GM18517 (cell line): ENCODE measurements around the gene PLXNA1.

Source experiments
- ATAC-seq: cut with Tn5 transposase; IDR thresholded peaks from one replicate; pipeline ENCODE4 v1.9.1; 2021; ENCODE audit warnings: mild to moderate bottlenecking, moderate library complexity; ENCODE audit not compliant: unreplicated experiment

The PLXNA1 gene

DNA sequence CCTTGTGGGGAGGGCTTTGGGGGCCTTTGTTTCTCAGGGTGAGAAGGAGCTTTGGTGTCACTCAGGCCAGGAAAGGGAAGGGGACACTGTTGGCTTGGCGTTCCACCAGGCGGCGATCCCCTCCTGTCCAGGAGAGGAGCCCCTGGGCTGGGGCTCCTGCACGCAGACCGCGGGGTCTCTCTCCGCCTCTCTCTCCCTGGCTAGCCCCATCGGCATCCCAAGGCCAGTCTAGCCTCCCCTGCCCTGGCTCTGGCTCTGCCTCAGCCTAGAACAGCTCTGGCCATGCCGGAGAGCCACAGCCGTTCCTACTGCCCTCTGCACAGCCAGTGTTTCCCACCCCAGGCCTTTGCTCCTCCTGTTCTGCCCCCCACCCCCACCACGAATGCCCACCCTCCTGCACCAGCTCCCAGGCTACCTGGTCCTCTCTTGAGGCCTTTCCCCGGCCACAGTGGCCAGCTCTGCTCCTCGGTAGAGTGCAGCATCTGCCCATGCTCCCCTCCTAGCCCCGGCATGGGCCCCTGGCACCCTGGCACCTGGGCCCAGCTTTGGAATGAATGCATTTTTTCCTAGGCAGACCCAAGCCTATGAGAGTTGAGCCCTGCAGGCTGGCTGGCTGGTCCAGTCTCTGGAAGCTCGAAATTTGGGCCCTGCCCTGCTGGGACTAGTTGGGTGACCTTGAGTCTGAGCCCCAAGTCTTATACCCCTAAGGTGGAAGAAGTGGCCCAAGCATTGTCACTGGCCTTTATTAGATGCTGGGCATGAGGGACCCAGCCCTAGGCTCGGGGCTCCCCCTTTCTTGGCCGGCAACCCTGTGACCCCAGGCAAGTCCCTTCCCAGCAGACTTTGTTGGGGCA lies 2.4 kb downstream of the PLXNA1 start:
- ATAC-seq: no peak

GRCh38 chr3:126986001-126986400 lies 3.1 kb downstream of the PLXNA1 start:
- no peak for ATAC-seq

- no peak for ATAC-seq
Observed at GRCh38 chr3:126987129-126987528, 4.2 kb downstream of the PLXNA1 start.

DNA sequence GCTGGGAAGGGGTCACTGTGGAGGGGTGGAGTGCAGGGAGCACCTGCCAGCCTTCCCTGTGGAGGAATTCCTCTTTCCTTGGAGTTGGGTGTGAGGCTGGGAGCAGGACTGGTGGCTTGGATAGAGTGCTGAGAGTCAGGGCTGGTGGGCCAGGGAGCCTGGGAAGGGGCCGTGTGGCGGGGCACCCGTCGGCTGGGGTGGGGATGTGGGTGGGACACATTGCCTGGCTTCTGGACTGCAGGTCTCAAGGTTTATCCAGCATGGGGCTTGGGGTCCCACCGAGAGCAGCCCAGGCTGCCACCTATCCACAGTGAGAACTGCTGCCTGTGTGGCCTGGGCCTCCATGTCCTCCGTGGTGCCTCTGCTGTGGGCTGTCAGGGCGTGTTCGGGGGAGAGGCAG lies 4.7 kb downstream of the PLXNA1 start:
- ATAC-seq: no peak

- no peak for ATAC-seq
Observed at GRCh38 chr3:126988451-126989021, 5.6 kb downstream of the PLXNA1 start.

DNA sequence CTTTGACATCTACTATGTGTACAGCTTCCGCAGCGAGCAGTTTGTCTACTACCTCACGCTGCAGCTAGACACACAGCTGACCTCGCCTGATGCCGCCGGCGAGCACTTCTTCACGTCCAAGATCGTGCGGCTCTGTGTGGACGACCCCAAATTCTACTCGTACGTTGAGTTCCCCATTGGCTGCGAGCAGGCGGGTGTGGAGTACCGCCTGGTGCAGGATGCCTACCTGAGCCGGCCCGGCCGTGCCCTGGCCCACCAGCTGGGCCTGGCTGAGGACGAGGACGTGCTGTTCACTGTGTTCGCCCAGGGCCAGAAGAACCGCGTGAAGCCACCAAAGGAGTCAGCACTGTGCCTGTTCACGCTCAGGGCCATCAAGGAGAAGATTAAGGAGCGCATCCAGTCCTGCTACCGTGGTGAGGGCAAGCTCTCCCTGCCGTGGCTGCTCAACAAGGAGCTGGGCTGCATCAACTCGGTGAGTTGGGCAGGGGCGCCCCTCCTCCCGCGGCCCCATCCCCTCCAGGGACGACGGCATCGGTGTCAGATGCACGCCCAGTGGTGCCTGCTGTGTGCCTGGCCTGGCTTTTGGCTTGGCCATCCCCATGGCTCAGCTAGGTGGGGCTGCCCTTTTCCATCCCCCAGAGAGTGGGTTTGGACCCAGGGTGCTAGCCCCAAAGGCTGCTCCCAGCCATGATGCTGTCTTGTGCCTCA lies 6.6 kb downstream of the PLXNA1 start:
- ATAC-seq: no peak

DNA sequence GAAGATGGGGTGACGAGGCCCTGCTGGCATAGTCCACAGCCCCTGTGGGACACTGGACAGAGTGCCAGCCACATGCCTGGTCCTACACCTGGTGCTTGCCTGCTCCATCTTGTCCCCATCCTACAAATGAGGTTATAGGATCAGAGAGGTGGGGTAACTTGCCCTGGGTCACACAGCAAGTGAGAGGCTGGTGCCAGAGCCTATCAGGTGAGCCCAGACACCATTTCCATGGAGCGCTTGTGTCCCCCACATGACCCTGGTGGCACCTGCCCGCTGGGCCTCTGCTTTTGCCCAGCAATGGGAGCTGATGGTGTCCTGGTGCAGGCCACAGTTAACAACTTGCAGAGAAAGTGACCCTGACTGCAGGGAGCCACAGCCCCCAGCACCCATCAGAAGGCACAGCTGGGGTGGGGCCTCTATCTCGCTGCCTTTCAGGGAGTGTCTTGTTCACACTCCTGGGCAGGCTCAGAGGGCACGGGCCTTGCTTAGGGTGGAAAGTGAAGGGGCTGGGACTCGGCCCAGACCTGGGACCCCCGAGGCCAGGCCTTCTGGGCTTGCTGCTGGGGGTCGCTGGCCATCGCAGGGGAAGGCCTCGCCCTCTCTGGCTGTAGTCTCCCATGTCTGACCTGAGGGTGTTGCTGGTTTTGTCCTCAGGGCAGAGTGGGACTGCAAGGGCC lies 7.2 kb downstream of the PLXNA1 start:
- ATAC-seq: no peak

- no peak for ATAC-seq
Observed at GRCh38 chr3:126990890-126991289, 8.0 kb downstream of the PLXNA1 start.

DNA sequence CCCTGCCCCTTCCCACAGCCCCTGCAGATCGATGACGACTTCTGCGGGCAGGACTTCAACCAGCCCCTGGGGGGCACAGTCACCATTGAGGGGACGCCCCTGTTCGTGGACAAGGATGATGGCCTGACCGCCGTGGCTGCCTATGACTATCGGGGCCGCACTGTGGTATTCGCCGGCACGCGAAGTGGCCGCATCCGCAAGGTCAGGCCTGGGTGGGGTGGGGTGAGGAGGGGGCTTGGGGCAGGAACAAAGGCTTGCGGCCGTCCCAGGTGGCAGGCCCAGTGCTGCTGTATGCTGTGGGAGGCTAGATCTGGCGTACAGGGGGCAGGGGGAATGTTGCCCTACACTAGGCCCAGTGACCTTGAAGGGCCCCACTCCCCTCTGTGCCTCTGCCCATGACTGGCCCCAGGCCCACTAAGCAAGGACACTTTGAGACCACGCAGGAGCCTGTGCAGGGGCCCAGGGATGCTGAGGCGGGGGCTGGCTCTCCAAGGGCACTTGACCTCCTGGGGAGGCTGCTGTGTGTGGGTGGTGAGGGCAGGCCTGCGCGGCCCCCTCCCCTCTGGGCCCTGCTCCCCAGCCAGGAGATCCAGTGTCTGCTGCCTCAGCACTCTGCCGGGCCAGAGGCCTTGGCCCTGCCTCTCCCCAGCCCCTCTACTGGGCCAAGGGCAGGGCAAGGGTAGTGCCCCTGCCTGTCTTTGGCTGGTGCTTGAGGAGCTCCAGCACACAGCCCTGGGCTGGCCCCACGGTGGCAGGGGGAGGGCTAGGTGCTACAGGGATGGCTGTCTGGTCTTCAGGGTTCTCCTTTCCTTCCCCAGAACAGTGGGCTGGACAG lies 8.7 kb downstream of the PLXNA1 start:
- no peak for ATAC-seq

DNA sequence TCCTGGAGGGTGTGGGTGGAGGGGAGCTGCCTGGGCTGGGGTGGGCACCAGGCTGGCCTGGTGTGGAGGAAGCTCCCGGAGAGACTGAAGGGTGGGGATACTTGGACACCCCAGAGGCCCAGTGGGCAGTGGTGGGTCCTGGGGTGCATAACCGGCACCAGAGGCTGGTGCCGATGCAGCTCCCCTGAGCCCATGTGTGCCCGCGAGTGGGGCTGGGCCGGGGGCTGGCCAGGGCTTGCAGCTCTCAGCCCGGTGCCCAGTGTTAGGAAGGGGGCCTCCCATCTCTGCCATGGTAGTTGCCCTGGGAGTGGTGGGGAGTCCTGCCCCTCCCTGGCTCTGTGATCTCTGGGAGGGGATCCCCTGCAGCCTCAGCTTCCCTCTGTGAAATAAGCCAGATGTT lies 9.3 kb downstream of the PLXNA1 start:
- ATAC-seq: no peak

GRCh38 chr3:126992776-126993175 lies 9.9 kb downstream of the PLXNA1 start:
- no peak for ATAC-seq

DNA sequence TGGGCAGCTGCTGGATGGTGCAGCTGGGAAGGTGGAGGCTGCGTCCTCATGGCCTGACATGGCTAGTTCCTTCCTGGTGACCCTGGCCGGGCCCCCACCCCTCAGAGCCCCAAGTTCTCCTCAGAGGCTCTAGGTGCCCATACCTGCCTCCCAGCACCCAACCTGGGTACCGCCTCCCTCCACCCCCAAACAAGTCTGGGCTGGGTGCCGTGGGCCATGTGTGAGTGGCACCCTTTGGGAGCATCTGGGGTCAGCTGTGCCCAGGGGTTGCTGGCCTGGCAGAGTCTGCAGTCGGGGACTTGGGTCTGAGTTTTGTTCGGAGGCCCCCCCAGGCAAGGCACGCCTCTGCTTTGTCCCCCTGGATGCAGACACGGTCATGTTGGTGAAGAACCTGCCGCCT lies 10.5 kb downstream of the PLXNA1 start:
- no peak for ATAC-seq

- ATAC-seq: no peak
Observed at GRCh38 chr3:126994661-126995245, 11.8 kb downstream of the PLXNA1 start.

GRCh38 chr3:126995254-126995780 lies 12.4 kb downstream of the PLXNA1 start:
- ATAC-seq: no peak

DNA sequence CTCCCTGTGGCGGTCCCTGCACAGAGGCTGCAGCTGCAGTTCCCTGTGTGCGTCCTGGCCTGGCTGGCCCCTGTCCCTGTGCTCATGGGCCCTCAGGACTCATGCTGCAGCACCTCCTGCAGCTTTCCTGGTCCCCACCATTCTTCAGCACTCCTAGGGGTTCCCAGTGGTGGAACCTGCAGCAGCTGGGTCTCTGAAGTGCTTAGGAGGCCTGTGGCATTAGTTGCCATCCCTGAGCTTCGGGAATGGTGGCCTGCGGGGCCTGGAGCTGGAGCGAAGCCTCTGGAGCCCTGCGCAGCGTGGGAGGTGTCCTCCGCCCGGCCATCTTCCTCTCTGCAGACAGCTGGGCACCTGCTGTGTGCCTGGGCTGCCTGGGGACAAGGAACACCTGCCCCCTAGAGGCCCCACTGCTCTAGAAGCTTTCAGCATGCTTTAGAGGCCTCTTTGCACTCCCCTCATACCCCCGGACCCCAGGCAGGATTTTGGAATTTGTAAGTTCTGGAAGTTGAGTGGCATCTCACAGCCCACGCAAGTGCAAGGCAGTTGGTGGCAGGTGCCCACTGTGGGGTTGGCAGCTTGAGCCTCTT lies 13.1 kb downstream of the PLXNA1 start:
- ATAC-seq: no peak

DNA sequence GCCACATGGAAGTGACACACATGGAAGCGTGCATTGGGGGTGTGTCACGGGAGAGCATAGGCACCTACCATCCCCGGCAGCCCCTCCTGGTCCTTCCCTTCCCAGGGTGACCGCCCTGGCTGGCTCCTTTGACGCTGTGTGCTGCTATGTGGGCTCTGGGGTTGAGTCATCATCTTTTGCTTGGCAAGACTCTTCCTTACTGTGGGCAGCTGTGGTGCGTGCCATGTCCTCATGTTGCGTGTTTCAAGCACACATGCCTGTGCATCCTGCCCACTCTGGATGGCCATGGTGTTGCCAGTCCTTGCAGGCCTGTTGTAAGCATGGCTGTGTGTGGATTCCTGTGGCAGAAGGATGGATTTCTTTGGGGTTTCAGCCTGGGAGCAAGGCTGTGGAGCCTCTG lies 14.0 kb downstream of the PLXNA1 start:
- ATAC-seq: no peak

GRCh38 chr3:126997455-126998038 lies 14.6 kb downstream of the PLXNA1 start:
- no peak for ATAC-seq

GRCh38 chr3:126998320-126998719 lies 15.4 kb downstream of the PLXNA1 start:
- no peak for ATAC-seq

DNA sequence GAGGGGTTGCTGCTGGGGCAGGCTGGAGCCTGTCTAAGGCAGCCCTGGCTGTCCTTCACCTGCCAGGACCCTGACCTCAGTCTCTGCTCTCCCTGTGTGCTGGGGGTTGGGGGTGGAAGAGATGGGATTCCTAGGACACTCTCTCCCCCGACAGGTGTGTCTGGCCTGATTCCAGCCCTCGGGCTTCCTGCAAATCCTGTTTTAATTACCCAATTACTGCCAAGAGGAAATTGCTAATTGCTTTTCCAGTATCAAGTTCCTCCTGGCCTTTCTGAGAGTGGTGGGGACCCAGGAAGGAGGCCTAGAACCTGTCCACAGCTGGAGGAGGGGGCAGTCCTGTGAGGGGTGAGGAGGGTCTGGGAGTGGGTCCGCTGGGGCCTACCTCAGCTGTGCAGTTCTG lies 15.8 kb downstream of the PLXNA1 start:
- ATAC-seq: no peak
